Measurements from ENCODE around the gene RNF151. TPM values are rescaled to one million over a fixed set of nuclear protein-coding genes. Genes with fewer than 3 reads are reported as not detected.

RNF151 gene
- total and polyA plus RNA-seq, 2 of the 13 experiments (the other 11 are each of a cell fraction or from before 2014, with no cell fraction given): not detected

DNA sequence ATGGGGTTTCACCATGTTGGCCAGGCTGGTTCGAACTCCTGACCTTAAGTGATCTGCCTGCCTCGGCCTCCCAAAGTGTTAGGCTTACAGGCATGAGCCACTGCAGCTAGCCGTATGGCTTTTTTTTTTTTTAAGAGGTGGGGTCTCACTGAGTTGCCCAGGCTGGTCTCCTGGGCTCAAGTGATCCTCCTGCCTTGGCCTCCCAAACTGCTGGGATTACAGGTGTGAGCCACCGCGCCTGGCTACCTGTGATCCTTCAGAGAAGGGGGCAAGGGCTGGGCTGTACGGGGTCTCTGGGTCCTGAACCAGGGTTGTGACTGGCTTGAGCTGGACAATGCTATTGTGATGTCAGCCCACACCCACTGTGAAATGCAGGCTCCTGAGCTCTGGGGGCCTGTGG lies at the start of gene RNF151 (continued):
- TF ChIP-seq AKNA (CRISPR knock-in tag; IDR thresholded peaks at IDR 0.05; ENCODE audit: borderline replicate concordance) (no peak), MAF1 (CRISPR knock-in tag; IDR thresholded peaks at IDR 0.05; ENCODE audit: borderline replicate concordance) (no peak), CCAR2 (optimal IDR thresholded peaks at IDR 0.05; ENCODE audit: low read depth, low read length) (no peak), PRDM15 (CRISPR knock-in tag; IDR thresholded peaks at IDR 0.05) (no peak), ZNF615 (CRISPR knock-in tag; IDR thresholded peaks at IDR 0.05; ENCODE audit: borderline replicate concordance) (no peak)
- TF ChIP-seq, protein P1, sequence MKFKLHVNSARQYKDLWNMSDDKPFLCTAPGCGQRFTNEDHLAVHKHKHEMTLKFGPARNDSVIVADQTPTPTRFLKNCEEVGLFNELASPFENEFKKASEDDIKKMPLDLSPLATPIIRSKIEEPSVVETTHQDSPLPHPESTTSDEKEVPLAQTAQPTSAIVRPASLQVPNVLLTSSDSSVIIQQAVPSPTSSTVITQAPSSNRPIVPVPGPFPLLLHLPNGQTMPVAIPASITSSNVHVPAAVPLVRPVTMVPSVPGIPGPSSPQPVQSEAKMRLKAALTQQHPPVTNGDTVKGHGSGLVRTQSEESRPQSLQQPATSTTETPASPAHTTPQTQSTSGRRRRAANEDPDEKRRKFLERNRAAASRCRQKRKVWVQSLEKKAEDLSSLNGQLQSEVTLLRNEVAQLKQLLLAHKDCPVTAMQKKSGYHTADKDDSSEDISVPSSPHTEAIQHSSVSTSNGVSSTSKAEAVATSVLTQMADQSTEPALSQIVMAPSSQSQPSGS (CRISPR knock-in tag; IDR thresholded peaks at IDR 0.05): no peak

Measured in HepG2 (cell line).